ENCODE measurements around the gene RAB3C. TPM values are rescaled to one million over a fixed set of nuclear protein-coding genes. Genes with fewer than 3 reads are reported as not detected.
"Not testable (repeated sequence)": the region's sequence is repeated elsewhere in the genome, so short reads cannot be mapped to it uniquely, and the experiment has no call there.

Gene RAB3C
- total RNA-seq, 1 experiment from 2014 or later = not detected

GRCh38 chr5:58670582-58670981, 87.7 kb downstream of the RAB3C start:
- no peak for DNase-seq (ENCODE audit: low spot score)
- in situ Hi-C loops (cut with HindIII; ENCODE audit: low sequenced_read_pairs) = no loop called here

DNA sequence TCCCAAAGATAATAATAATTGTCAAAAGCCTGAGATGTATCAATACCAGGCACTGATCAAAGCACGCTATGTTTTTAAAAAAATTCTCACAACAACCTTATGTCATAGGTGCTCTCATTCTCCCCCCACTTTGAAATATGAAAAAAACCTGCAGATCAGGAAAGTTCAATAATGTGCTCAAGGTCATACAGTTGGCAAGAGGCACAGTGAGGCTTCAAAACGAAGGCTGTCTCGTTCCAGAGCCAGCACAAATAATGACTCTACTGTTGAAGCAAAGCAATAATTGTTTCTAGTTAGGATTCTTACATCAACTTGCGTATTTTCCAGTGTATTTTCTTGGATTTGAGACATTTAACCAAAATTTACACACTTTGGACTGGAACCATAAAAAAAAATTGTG, 88.3 kb downstream of the RAB3C start:
- in situ Hi-C loops (cut with HindIII; ENCODE audit: low sequenced_read_pairs) = no loop called here
- no peak for DNase-seq (ENCODE audit: low spot score)

DNA sequence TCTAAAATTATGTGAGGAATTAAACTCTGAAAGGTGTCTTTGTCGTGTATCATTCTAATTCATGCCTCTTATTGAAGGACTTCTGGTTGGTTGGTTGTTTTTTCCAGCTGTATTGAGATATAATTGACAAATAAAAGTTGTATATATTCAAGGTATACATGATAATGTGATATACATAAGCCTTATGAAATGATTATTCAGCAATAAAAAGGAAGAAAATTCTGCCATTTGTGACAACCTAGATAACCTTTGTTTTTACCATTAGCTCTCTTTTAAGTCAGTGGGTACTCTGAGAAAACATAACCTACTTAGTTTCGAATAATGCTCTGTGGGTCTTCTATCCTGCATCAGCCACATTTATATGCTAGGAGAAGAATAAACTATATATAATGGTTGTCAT, 89.6 kb downstream of the RAB3C start:
- in situ Hi-C loops (cut with HindIII; ENCODE audit: low sequenced_read_pairs) = no loop called here
- no peak for DNase-seq (ENCODE audit: low spot score)

GRCh38 chr5:58674070-58674469, 91.2 kb downstream of the RAB3C start:
- in situ Hi-C loops (cut with HindIII; ENCODE audit: low sequenced_read_pairs) = no loop called here
- no peak for DNase-seq (ENCODE audit: low spot score)

- in situ Hi-C loops (cut with HindIII; ENCODE audit: low sequenced_read_pairs) = no loop called here
- no peak for DNase-seq (ENCODE audit: low spot score)
Measured at GRCh38 chr5:58674711-58675110, 91.8 kb downstream of the RAB3C start.

DNA sequence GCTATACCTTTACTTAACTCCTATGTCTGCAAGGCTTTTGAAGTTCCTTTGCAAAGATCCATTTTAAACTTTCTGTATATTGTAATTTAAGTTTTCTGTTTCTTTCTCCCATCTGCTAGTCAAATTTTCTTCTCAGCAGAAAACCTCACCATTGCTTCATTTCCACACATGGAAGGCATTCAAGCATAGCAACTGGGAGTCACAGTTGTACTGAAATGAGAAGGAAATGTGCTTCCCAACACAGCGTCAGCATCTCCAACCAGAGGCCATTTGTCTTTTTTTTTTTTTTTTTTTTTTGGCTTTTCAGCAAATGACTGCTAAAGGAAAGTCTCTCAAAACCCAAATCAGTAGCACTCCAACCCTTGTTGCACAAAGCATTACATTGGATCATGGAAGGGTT, 92.5 kb downstream of the RAB3C start:
- DNase-seq (ENCODE audit: low spot score) = no peak
- in situ Hi-C loops (cut with HindIII; ENCODE audit: low sequenced_read_pairs) = no loop called here

DNA sequence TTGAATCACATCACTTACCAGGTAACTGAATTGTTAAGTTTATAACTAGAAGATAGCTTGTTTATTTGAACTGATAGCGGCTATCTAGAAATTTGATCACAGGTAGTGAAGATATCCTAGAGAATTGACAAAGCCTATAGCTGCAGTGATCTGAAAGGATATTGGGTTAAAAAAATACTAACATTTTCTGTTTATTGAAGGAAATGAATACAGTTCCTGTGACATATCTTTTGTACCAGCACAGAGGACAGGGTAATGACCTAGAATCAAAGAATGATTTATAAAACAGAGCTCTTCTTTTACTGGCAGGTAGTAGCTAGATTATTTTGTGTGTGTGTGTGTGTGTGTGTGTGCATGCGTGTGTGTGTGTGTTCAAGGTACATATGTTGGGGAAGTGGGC, 94.8 kb downstream of the RAB3C start:
- no peak for DNase-seq (ENCODE audit: low spot score)
- in situ Hi-C loops (cut with HindIII; ENCODE audit: low sequenced_read_pairs) = no loop called here

DNA sequence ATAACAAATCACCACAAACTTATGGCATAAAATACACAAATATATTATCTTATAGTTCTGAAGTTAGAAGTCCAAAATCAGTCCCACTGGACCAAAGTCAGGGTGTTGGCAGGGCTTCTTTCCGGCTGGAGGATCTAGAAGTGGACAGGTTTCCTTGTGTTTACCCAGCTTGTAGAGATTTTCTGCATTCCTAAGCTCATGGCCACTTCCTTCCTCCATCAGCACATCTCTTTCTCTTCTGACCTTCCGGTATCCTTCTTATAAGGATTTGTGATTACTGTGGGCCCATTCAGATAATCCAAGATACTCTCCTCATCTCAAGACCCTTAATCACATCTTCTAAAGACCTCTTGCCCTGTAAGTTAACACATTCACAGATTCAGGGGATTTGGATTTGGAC, 97.6 kb downstream of the RAB3C start:
- in situ Hi-C loops (cut with HindIII; ENCODE audit: low sequenced_read_pairs) = no loop called here
- DNase-seq (ENCODE audit: low spot score) = no peak

DNA sequence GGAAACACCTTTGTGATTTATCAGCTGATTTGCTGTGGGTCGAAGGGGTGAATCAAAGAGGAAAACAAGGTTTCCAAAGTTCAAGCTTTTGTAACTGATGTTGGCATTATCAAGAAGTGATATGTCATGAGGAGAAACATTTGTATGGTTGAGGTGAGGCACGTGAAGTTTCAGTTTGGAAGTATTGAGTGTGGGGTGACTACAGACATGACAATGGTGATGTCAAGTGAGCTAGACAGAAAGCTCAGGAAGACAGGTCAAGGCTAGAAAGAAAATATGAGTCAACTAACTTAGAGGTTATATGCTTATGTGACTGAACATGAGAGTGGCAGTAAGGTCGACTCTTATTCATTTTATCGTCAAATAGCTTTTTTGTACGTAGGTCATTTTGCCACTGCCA, 99.1 kb downstream of the RAB3C start:
- in situ Hi-C loops (cut with HindIII; ENCODE audit: low sequenced_read_pairs) = no loop called here
- no peak for DNase-seq (ENCODE audit: low spot score)

GRCh38 chr5:58683567-58683966, 100.7 kb downstream of the RAB3C start:
- DNase-seq (ENCODE audit: low spot score) = no peak
- in situ Hi-C loops (cut with HindIII; ENCODE audit: low sequenced_read_pairs) = no loop called here

DNA sequence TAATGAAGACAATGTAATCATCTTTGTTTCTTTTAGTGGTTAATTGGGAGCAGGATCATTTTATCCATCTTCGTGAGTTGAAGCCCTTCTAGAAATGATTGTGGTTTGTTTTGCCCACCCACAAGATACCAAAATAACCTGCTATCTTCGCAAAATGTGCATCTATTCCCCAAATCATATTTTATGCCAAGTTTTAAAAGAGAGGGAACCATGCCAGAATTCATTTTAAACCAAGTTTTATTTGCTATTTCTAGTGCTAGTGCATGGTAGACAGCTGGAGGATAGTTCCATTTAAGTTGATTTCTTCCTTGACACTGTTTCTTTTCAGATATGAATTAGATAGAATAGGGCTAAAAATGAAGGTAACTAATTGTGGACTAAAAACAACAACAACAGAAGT, 104.2 kb downstream of the RAB3C start:
- in situ Hi-C loops (cut with HindIII; ENCODE audit: low sequenced_read_pairs) = no loop called here
- no peak for DNase-seq (ENCODE audit: low spot score)

GRCh38 chr5:58687595-58687994, 104.7 kb downstream of the RAB3C start:
- in situ Hi-C loops (cut with HindIII; ENCODE audit: low sequenced_read_pairs) = no loop called here

DNA sequence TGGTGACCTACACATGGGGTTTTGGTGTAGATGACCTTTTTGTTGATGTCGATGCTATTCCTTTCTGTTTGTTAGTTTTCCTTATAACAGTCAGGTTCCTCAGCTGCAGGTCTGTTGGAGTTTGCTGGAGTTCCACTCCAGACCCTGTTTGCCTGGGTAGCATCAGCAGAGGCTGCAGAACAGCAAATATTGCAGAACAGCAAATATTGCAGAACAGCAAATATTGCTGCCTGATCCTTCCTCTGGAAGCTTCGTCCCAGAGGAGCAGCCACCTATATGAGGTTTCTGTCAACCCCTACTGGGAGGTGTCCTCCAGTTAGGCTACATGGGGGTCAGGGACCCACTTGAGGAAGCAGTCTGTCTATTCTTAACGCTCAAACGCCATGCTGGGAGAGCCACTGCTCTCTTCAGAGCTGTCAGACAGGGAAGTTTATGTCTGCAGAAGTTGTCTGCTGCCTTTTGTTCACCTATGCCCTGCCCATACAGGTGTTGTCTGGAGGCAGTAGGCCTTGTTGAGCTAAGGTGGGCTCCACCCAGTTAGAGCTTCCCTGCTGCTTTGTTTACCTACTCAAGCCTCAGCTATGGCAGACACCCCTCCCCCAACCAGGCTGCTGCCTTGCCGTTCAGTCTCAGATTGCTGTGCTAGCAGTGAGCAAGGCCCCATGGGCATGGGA, 116.3 kb downstream of the RAB3C start:
- DNase-seq (ENCODE audit: low spot score); in situ Hi-C loops (cut with HindIII; ENCODE audit: low sequenced_read_pairs): not testable (repeated sequence)

More at GRCh38 chr5:58687595-58687994, 104.7 kb downstream of the RAB3C start:
- DNase-seq (ENCODE audit: low spot score) = no peak

- in situ Hi-C loops (cut with HindIII; ENCODE audit: low sequenced_read_pairs) = no loop called here
- no peak for DNase-seq (ENCODE audit: low spot score)
Measured at GRCh38 chr5:58699762-58700118, 116.9 kb downstream of the RAB3C start.

DNA sequence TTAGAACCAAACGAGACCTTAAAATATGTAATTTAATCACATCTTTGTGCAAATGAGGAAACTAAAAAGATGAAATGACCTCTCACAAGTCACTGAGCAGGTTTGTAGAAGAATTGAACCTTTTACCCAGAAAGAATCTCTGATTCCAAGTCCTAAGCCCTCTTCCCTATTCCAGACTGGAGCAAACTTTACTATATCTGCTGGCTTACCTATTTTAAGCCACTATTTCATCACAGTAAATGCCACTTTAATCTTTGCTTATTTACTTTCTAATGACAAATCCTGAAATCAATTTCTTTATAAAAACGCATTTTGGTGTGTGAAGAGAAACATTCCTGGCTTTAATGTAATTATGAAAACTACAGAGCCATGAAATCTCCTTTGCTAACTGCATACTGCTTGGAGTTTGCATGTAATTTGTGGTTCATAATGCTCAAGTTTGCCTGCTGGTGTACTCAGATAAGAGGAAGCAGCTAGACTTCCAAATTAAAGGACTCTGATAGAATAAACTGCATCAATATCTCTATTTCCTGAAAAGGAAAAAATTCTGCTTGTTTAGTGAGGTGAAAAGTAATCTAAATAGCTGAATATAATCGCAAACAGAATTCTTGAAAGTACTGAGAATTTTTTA, 121.2 kb downstream of the RAB3C start:
- no peak for DNase-seq (ENCODE audit: low spot score)
- in situ Hi-C loops (cut with HindIII; ENCODE audit: low sequenced_read_pairs) = no loop called here

GRCh38 chr5:58706736-58707135, 123.9 kb downstream of the RAB3C start:
- in situ Hi-C loops (cut with HindIII; ENCODE audit: low sequenced_read_pairs) = no loop called here
- no peak for DNase-seq (ENCODE audit: low spot score)

GRCh38 chr5:58708456-58708855, 125.6 kb downstream of the RAB3C start:
- in situ Hi-C loops (cut with HindIII; ENCODE audit: low sequenced_read_pairs) = no loop called here
- peak; percentile 58 for DNase-seq (ENCODE audit: low spot score)

DNA sequence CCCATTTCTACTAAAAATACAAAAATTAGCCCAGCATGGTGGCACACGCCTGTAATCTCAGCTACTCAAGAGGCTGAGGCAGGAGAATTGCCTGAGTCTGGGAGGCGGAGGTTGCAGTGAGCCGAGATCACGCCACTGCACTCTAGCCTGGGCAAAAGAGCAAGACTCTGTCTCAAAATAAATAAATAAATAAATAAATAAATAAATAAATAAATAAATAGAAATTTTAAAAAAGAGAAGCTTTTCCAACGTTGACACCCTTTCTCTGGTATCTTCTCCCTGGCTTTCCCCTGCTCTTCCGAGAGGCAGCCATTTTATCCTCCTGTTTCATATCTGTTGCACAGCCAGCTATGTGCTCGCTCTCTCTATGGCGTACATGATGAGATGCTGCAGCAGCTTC, 127.5 kb downstream of the RAB3C start:
- in situ Hi-C loops (cut with HindIII; ENCODE audit: low sequenced_read_pairs); DNase-seq (ENCODE audit: low spot score): not testable (repeated sequence)

DNA sequence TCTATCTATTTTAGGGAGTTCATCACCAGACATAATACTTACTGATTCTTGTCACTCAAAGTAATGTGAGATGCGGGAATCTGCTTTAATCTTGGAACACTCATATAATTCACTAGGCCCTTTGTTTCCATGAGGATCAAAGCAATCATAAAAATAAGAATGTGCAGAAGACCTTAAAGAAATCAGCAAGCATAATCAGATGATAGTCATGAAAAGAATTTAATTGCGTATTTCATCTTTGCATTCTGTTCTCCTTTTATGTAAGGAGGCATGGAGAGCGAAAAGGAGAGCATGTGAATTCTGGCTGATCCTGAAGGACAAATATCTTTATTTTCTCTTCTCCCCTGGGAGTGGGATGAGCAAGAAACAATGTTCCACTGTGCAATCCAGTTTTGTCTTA, 128.0 kb downstream of the RAB3C start:
- DNase-seq (ENCODE audit: low spot score) = no peak
- in situ Hi-C loops (cut with HindIII; ENCODE audit: low sequenced_read_pairs) = no loop called here

DNA sequence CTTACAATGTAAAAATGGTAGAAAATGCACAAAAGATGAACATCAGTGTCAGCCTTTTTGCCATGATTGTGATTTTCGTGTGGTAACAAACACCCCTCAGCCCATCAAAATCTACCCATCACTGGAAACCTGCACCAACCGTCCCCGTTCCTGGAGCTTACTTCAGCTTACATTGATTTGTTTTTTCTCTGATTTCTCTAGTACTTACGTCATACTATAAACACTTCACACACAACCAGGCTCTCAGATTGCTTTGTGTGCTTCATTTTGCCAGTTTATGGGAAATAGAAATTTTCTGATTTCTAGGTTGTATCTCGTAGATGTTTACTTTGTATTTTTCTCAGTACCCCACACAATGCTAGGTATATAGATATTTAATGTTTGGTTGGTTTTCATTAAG, 129.1 kb downstream of the RAB3C start:
- DNase-seq (ENCODE audit: low spot score) = no peak
- in situ Hi-C loops (cut with HindIII; ENCODE audit: low sequenced_read_pairs) = no loop called here

GRCh38 chr5:58714046-58714445, 131.2 kb downstream of the RAB3C start:
- in situ Hi-C loops (cut with HindIII; ENCODE audit: low sequenced_read_pairs) = no loop called here

More at GRCh38 chr5:58714046-58714445, 131.2 kb downstream of the RAB3C start:
- no peak for DNase-seq (ENCODE audit: low spot score)
